Measurements from ENCODE around the gene NELFE.
"Not testable (repeated sequence)": the region's sequence is repeated elsewhere in the genome, so short reads cannot be mapped to it uniquely, and the experiment has no call there.

Gene NELFE

GRCh38 chr6:31989363-31989762 is 30.6 kb upstream of the NELFE start:
- H3K27me3 ChIP-seq (ENCODE audit: control insufficient read depth, insufficient read depth, low read length); H3K4me1 ChIP-seq (ENCODE audit: control insufficient read depth, insufficient read depth, low read length); H3K9me3 ChIP-seq (replicated peaks; ENCODE audit: low read length); H3K36me3 ChIP-seq (ENCODE audit: insufficient read depth, low read length); H3K4me2 ChIP-seq (ENCODE audit: low read length); H3K9ac ChIP-seq (ENCODE audit: low read depth, low read length); H3K4me3 ChIP-seq (ENCODE audit: low read length): not testable (repeated sequence)

- H3K9ac ChIP-seq (ENCODE audit: low read depth, low read length); H3K9me3 ChIP-seq (replicated peaks; ENCODE audit: low read length); H3K4me2 ChIP-seq (ENCODE audit: low read length); H3K36me3 ChIP-seq (ENCODE audit: insufficient read depth, low read length); H3K4me3 ChIP-seq (ENCODE audit: low read length); H3K4me1 ChIP-seq (ENCODE audit: control insufficient read depth, insufficient read depth, low read length); H3K27me3 ChIP-seq (ENCODE audit: control insufficient read depth, insufficient read depth, low read length): not testable (repeated sequence)
These were observed 23.0 kb upstream of the NELFE start, which contains the start of gene C4A for GRCh38 chr6:31981744-31982143. Gene C4A (plus strand): TSS chr6:31982057. CDS start chr6:31982108, 51 bp downstream.

- not testable (repeated sequence) for H3K36me3 ChIP-seq (ENCODE audit: insufficient read depth, low read length); H3K27me3 ChIP-seq (ENCODE audit: control insufficient read depth, insufficient read depth, low read length); H3K9ac ChIP-seq (ENCODE audit: low read depth, low read length); H3K9me3 ChIP-seq (replicated peaks; ENCODE audit: low read length); H3K4me2 ChIP-seq (ENCODE audit: low read length); H3K4me3 ChIP-seq (ENCODE audit: low read length); H3K4me1 ChIP-seq (ENCODE audit: control insufficient read depth, insufficient read depth, low read length)
These were observed 22.2 kb upstream of the NELFE start for GRCh38 chr6:31980998-31981397.

GRCh38 chr6:31980195-31980876 is 21.6 kb upstream of the NELFE start:
- not testable (repeated sequence) for H3K9me3 ChIP-seq (replicated peaks; ENCODE audit: low read length); H3K27me3 ChIP-seq (ENCODE audit: control insufficient read depth, insufficient read depth, low read length); H3K4me1 ChIP-seq (ENCODE audit: control insufficient read depth, insufficient read depth, low read length); H3K4me2 ChIP-seq (ENCODE audit: low read length); H3K4me3 ChIP-seq (ENCODE audit: low read length); H3K36me3 ChIP-seq (ENCODE audit: insufficient read depth, low read length); H3K9ac ChIP-seq (ENCODE audit: low read depth, low read length)

- H3K9me3 ChIP-seq (replicated peaks; ENCODE audit: low read length) = no peaks in the 10 kb centered on the region
- H3K4me2 ChIP-seq (ENCODE audit: low read length) = no peak overlapping the region
- H3K36me3 ChIP-seq (ENCODE audit: insufficient read depth, low read length) = peaks cover 4% of the 10 kb centered on the region
- H3K4me3 ChIP-seq (ENCODE audit: low read length) = no peak overlapping the region
- no peaks in the 10 kb centered on the region for H3K27me3 ChIP-seq (ENCODE audit: control insufficient read depth, insufficient read depth, low read length)
- H3K4me1 ChIP-seq (ENCODE audit: control insufficient read depth, insufficient read depth, low read length) = no peaks in the 10 kb centered on the region
- H3K9ac ChIP-seq (ENCODE audit: low read depth, low read length) = no peak overlapping the region
These were observed 20.6 kb upstream of the NELFE start for GRCh38 chr6:31979238-31979898.

- H3K9me3 ChIP-seq (replicated peaks; ENCODE audit: low read length) = no peaks in the 10 kb centered on the region
- no peak overlapping the region for H3K4me3 ChIP-seq (ENCODE audit: low read length)
- H3K4me1 ChIP-seq (ENCODE audit: control insufficient read depth, insufficient read depth, low read length) = no peaks in the 10 kb centered on the region
- no peaks in the 10 kb centered on the region for H3K27me3 ChIP-seq (ENCODE audit: control insufficient read depth, insufficient read depth, low read length)
- H3K9ac ChIP-seq (ENCODE audit: low read depth, low read length) = no peak overlapping the region
- H3K36me3 ChIP-seq (ENCODE audit: insufficient read depth, low read length) = peaks cover 4% of the 10 kb centered on the region
- no peak overlapping the region for H3K4me2 ChIP-seq (ENCODE audit: low read length)
These were observed 20.1 kb upstream of the NELFE start for GRCh38 chr6:31978831-31979230.

- Histone ChIP-seq H3K4me2 (ENCODE audit: low read length) (no peak overlapping the region), H3K4me1 (ENCODE audit: control insufficient read depth, insufficient read depth, low read length) (peaks cover 7% of the 10 kb centered on the region), H3K27me3 (ENCODE audit: control insufficient read depth, insufficient read depth, low read length) (no peaks in the 10 kb centered on the region), H3K9me3 (replicated peaks; ENCODE audit: low read length) (no peaks in the 10 kb centered on the region), H3K9ac (ENCODE audit: low read depth, low read length) (no peak overlapping the region), H3K4me3 (ENCODE audit: low read length) (no peak overlapping the region), H3K36me3 (ENCODE audit: insufficient read depth, low read length) (peaks cover 4% of the 10 kb centered on the region)
These were observed 19.2 kb upstream of the NELFE start for GRCh38 chr6:31977816-31978431.

- H3K9me3 ChIP-seq (replicated peaks; ENCODE audit: low read length); H3K27me3 ChIP-seq (ENCODE audit: control insufficient read depth, insufficient read depth, low read length); H3K36me3 ChIP-seq (ENCODE audit: insufficient read depth, low read length); H3K4me3 ChIP-seq (ENCODE audit: low read length); H3K4me2 ChIP-seq (ENCODE audit: low read length); H3K9ac ChIP-seq (ENCODE audit: low read depth, low read length): not testable (repeated sequence)
- peaks cover 14% of the 10 kb centered on the region for H3K4me1 ChIP-seq (ENCODE audit: control insufficient read depth, insufficient read depth, low read length)
These were observed 17.3 kb upstream of the NELFE start for GRCh38 chr6:31976065-31976464.

- peaks cover 28% of the 10 kb centered on the region for H3K4me1 ChIP-seq (ENCODE audit: control insufficient read depth, insufficient read depth, low read length)
- H3K9me3 ChIP-seq (replicated peaks; ENCODE audit: low read length) = no peaks in the 10 kb centered on the region
- no peaks in the 10 kb centered on the region for H3K27me3 ChIP-seq (ENCODE audit: control insufficient read depth, insufficient read depth, low read length)
- peaks cover 24% of the 10 kb centered on the region for H3K36me3 ChIP-seq (ENCODE audit: insufficient read depth, low read length)
- peak overlapping the region; percentile 91 for H3K4me3 ChIP-seq (ENCODE audit: low read length)
- H3K4me2 ChIP-seq (ENCODE audit: low read length) = peak overlapping the region; percentile 95
- H3K9ac ChIP-seq (ENCODE audit: low read depth, low read length) = peak overlapping the region; percentile 93
These were observed 14.1 kb upstream of the NELFE start for GRCh38 chr6:31972709-31973350.

GRCh38 chr6:31971993-31972708 is 13.4 kb upstream of the NELFE start, which contains the start of gene DXO:
Gene DXO (minus strand): TSS chr6:31972138. CDS start chr6:31971675, 463 bp downstream.
- Histone ChIP-seq H3K4me3 (ENCODE audit: low read length) (peak within 1 kb of the TSS; percentile 91), H3K36me3 (ENCODE audit: insufficient read depth, low read length) (peaks cover 31% of the 10 kb centered on the region), H3K9ac (ENCODE audit: low read depth, low read length) (peak within 1 kb of the TSS; percentile 93), H3K4me2 (ENCODE audit: low read length) (peak within 1 kb of the TSS; percentile 95), H3K4me1 (ENCODE audit: control insufficient read depth, insufficient read depth, low read length) (peaks cover 28% of the 10 kb centered on the region), H3K27me3 (ENCODE audit: control insufficient read depth, insufficient read depth, low read length) (no peaks in the 10 kb centered on the region), H3K9me3 (replicated peaks; ENCODE audit: low read length) (no peaks in the 10 kb centered on the region)
